Measurements from ENCODE around the gene XIRP2.

XIRP2 gene

GRCh38 chr2:167134381-167135072, 246.2 kb downstream of the XIRP2 start:
- TF ChIP-seq CTCF (IDR thresholded peaks at IDR 0.05; ENCODE audit: low read depth, low read length, missing control alignments), result no peak
- no peak overlapping the region for H3K4me3 ChIP-seq (replicated peaks; ENCODE audit: low read depth, low read length)
- no peak for DNase-seq (ENCODE audit: extremely low read depth, low read depth)

GRCh38 chr2:167135706-167136105, 247.4 kb downstream of the XIRP2 start:
- DNase-seq (ENCODE audit: extremely low read depth, low read depth), result no peak
- TF ChIP-seq CTCF (IDR thresholded peaks at IDR 0.05; ENCODE audit: low read depth, low read length, missing control alignments), result no peak
- no peak overlapping the region for H3K4me3 ChIP-seq (replicated peaks; ENCODE audit: low read depth, low read length)

- no peak for TF ChIP-seq CTCF (IDR thresholded peaks at IDR 0.05; ENCODE audit: low read depth, low read length, missing control alignments)
- DNase-seq (ENCODE audit: extremely low read depth, low read depth), result no peak
- H3K4me3 ChIP-seq (replicated peaks; ENCODE audit: low read depth, low read length), result no peak overlapping the region
Observed at GRCh38 chr2:167136879-167137596, 248.8 kb downstream of the XIRP2 start.

DNA sequence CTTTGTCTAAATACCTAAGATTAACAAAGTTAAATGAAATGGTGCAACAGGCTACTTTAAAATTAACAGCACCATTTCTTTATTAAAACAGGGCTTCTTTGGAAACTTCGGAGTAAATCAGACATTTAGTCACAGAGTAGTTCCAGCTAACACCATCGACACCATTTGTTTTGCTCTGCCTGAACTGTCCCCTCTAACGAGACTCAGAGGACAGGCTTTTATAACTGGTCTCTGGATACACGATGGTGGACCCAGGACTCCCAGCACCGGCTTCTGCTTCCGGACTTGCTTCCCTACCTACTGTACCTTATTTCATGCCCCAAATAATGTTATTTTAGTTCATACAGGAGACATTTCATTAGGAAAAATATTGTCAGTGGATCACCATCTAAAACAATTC, 252.1 kb downstream of the XIRP2 start:
- TF ChIP-seq CTCF (IDR thresholded peaks at IDR 0.05; ENCODE audit: low read depth, low read length, missing control alignments), result no peak
- no peak for DNase-seq (ENCODE audit: extremely low read depth, low read depth)
- no peak overlapping the region for H3K4me3 ChIP-seq (replicated peaks; ENCODE audit: low read depth, low read length)

- no peak overlapping the region for H3K4me3 ChIP-seq (replicated peaks; ENCODE audit: low read depth, low read length)
- no peak for TF ChIP-seq CTCF (IDR thresholded peaks at IDR 0.05; ENCODE audit: low read depth, low read length, missing control alignments)
- DNase-seq (ENCODE audit: extremely low read depth, low read depth), result peak; percentile 99
Observed at GRCh38 chr2:167140767-167141166, 252.5 kb downstream of the XIRP2 start.

- no peak for TF ChIP-seq CTCF (IDR thresholded peaks at IDR 0.05; ENCODE audit: low read depth, low read length, missing control alignments)
Observed at GRCh38 chr2:167142554-167142953, 254.3 kb downstream of the XIRP2 start.

More at GRCh38 chr2:167142554-167142953, 254.3 kb downstream of the XIRP2 start:
- H3K4me3 ChIP-seq (replicated peaks; ENCODE audit: low read depth, low read length), result no peak overlapping the region
- DNase-seq (ENCODE audit: extremely low read depth, low read depth), result no peak

Measured in HFF-Myc (cell line).